Body of pancreas (tissue), 4 donors: ENCODE results near the gene GLRX3.
A peak's percentile ranks its signal among the peaks of the same experiment; 100 is the strongest.

Source experiments
- POLR2A ChIP-seq, 3 donors: fragments of 450-650 bp; IDR thresholded peaks; one replicate each; pipeline ENCODE4 v1.6.1; 2016; ENCODE audit warnings: antibody characterized with exemption in 3 of 3, mild to moderate bottlenecking in 2 of 3
- TF ChIP-seq, protein P1 (sequence below), 7 experiments: fragments of 450-650 bp in 4 of 7; fragments of 200-600 bp in 3 of 7; sonication (generic) in 3 of 7; IDR thresholded peaks; one replicate each; pipeline ENCODE4 v1.5.1; 2016 to 2019; ENCODE audit warnings: antibody characterized with exemption in 7 of 7

DNA sequence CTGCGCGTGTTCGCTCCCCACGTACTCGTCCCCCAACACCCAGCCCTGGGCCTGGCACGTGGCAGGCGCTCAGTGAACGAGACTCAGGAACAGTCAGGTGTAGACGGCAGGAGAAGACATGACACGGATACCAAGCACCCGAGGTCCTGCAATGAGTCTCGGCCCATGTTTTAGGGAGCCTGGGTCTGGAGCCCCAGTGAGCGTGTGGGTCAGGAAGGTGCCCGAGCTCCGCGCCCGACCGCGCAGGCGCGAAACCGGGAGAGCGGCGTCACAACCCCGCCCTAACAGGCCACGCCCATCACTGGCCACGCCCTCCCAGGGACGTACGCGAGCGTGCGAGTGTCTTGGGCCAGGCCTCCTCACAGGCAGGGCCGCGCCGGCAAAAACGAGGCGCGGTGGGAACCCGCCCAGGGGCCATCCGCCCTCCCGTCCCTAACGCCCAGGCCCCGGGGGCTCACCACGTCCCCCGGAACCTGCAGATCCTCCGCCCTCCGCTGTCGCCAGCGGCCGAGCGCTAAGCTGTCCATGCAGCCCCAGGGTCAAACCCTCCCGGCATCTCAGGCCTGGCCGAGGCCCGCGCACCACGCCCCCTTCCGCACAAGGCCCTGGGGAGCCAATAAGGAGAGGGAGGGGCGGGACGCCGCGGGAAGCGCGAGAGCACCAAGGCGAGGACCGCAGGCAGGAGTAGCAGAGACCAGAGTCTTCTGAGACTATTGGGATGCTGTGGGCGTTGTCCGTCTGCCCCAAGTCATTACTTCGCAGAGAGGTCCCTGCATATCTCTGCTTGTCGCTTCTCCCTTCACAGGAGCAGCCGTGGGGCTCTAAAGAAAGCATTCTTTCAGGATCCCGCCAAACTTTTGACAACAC is 25.7 kb upstream of the GLRX3 start, which contains the start of gene C10orf143:
- TF ChIP-seq, protein P1, sequence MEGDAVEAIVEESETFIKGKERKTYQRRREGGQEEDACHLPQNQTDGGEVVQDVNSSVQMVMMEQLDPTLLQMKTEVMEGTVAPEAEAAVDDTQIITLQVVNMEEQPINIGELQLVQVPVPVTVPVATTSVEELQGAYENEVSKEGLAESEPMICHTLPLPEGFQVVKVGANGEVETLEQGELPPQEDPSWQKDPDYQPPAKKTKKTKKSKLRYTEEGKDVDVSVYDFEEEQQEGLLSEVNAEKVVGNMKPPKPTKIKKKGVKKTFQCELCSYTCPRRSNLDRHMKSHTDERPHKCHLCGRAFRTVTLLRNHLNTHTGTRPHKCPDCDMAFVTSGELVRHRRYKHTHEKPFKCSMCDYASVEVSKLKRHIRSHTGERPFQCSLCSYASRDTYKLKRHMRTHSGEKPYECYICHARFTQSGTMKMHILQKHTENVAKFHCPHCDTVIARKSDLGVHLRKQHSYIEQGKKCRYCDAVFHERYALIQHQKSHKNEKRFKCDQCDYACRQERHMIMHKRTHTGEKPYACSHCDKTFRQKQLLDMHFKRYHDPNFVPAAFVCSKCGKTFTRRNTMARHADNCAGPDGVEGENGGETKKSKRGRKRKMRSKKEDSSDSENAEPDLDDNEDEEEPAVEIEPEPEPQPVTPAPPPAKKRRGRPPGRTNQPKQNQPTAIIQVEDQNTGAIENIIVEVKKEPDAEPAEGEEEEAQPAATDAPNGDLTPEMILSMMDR (IDR thresholded peaks at IDR 0.05): peak in 2 of 7 experiments; percentile 3 to 5
- peak; percentile 70 to 88 (median 84) for TF ChIP-seq POLR2A (IDR thresholded peaks at IDR 0.05)
